ENCODE measurements around the gene TYRP1.

- no peak for TF ChIP-seq CTCF (IDR thresholded peaks at IDR 0.05; ENCODE audit: low read depth, low read length, poor library complexity, severe bottlenecking)
- no peak for TF ChIP-seq EZH2phosphoT487 (IDR thresholded peaks at IDR 0.05; ENCODE audit: borderline replicate concordance, low read length)
Measured at GRCh38 chr9:12695474-12695873, 2.3 kb downstream of the TYRP1 start.
